ENCODE measurements around the gene GALNT10.

Gene GALNT10

GRCh38 chr5:154157483-154158378 is 32.8 kb upstream of the GALNT10 start:
- TF ChIP-seq NFRKB (IDR thresholded peaks at IDR 0.05), result no peak
- TF ChIP-seq SUZ12 (IDR thresholded peaks at IDR 0.05), result no peak
- no peak for TF ChIP-seq TARDBP (IDR thresholded peaks at IDR 0.05)
- no peak for TF ChIP-seq ELF4 (IDR thresholded peaks at IDR 0.05)
- no peak for TF ChIP-seq HDGF (IDR thresholded peaks at IDR 0.05; ENCODE audit: borderline replicate concordance)
- no peak for TF ChIP-seq ARNT (IDR thresholded peaks at IDR 0.05)
- no peak for TF ChIP-seq L3MBTL2 (conservative IDR thresholded peaks at IDR 0.05)
- TF ChIP-seq CTBP1 (IDR thresholded peaks at IDR 0.05; ENCODE audit: borderline replicate concordance), result no peak
- no peak for TF ChIP-seq BHLHE40 (IDR thresholded peaks at IDR 0.05; ENCODE audit: borderline replicate concordance)
- no peak for TF ChIP-seq LEF1 (IDR thresholded peaks at IDR 0.05; ENCODE audit: borderline replicate concordance)
- TF ChIP-seq FOXK2 (IDR thresholded peaks at IDR 0.05), result no peak
- TF ChIP-seq FOXM1 (IDR thresholded peaks at IDR 0.05; ENCODE audit: borderline replicate concordance), result no peak
- no peak for TF ChIP-seq ZNF384 (IDR thresholded peaks at IDR 0.05)
- TF ChIP-seq PKNOX1 (IDR thresholded peaks at IDR 0.05), result no peak
- no peak for TF ChIP-seq FOXA1 (IDR thresholded peaks at IDR 0.05)
- TF ChIP-seq SP1 (IDR thresholded peaks at IDR 0.05), result no peak
- ChIA-PET POLR2A (no interaction called here), CTCF (interaction anchor here (0.5 to 2.5 kb wide), 17 partner anchors 9 to 1761 kb away, joined by 3 to 9 read pairs (median 3); partner anchors contain the start of genes FAM114A2, GALNT10 and MFAP3)
- no peak for DNase-seq (ENCODE audit: extremely low spot score)

- ChIA-PET POLR2A (no interaction called here), CTCF (interaction anchor here (1.1 to 2.5 kb wide), 3 partner anchors 19 to 86 kb away, joined by 3 to 9 read pairs (median 8); partner anchors contain the start of gene GALNT10)
- no peak for TF ChIP-seq FOXM1 (IDR thresholded peaks at IDR 0.05; ENCODE audit: borderline replicate concordance)
- no peak for DNase-seq (ENCODE audit: extremely low spot score)
Measured at GRCh38 chr5:154158379-154158737, 32.2 kb upstream of the GALNT10 start.

- TF ChIP-seq TARDBP (IDR thresholded peaks at IDR 0.05), result no peak
- no peak for TF ChIP-seq ELF4 (IDR thresholded peaks at IDR 0.05)
- TF ChIP-seq HDGF (IDR thresholded peaks at IDR 0.05; ENCODE audit: borderline replicate concordance), result no peak
- TF ChIP-seq CTBP1 (IDR thresholded peaks at IDR 0.05; ENCODE audit: borderline replicate concordance), result no peak
- no peak for TF ChIP-seq NFRKB (IDR thresholded peaks at IDR 0.05)
- TF ChIP-seq LEF1 (IDR thresholded peaks at IDR 0.05; ENCODE audit: borderline replicate concordance), result no peak
- no peak for TF ChIP-seq PKNOX1 (IDR thresholded peaks at IDR 0.05)
- TF ChIP-seq ZNF384 (IDR thresholded peaks at IDR 0.05), result no peak
- TF ChIP-seq FOXM1 (IDR thresholded peaks at IDR 0.05; ENCODE audit: borderline replicate concordance), result no peak
- TF ChIP-seq L3MBTL2 (conservative IDR thresholded peaks at IDR 0.05), result no peak
- no peak for TF ChIP-seq SP1 (IDR thresholded peaks at IDR 0.05)
- TF ChIP-seq FOXK2 (IDR thresholded peaks at IDR 0.05), result no peak
- no peak for TF ChIP-seq ARNT (IDR thresholded peaks at IDR 0.05)
- TF ChIP-seq FOXA1 (IDR thresholded peaks at IDR 0.05), result no peak
- POLR2A ChIA-PET, result no interaction called here
- CTCF ChIA-PET, result interaction anchor here (0.6 to 1.9 kb wide), 3 partner anchors 31 to 290 kb away, joined by 3 to 8 read pairs (median 6); partner anchors contain the start of gene GALNT10
- DNase-seq (ENCODE audit: extremely low spot score), result no peak
Measured at GRCh38 chr5:154159343-154159742, 31.2 kb upstream of the GALNT10 start.

GRCh38 chr5:154162539-154163151 is 27.9 kb upstream of the GALNT10 start:
- no peak for DNase-seq (ENCODE audit: extremely low spot score)
- ChIA-PET CTCF (interaction anchor here (1.4 kb wide), 1 partner anchor 11 kb away, joined by 4 read pairs; no protein-coding TSS in a partner anchor), POLR2A (no interaction called here)
- TF ChIP-seq BHLHE40 (IDR thresholded peaks at IDR 0.05; ENCODE audit: borderline replicate concordance), result no peak
- TF ChIP-seq PKNOX1 (IDR thresholded peaks at IDR 0.05), result peak; percentile 73

GRCh38 chr5:154163327-154164248 is 26.9 kb upstream of the GALNT10 start:
- CTCF ChIA-PET, result interaction anchor here (0.7 to 1.5 kb wide), 4 partner anchors 10 to 91 kb away, joined by 3 to 6 read pairs (median 4); no protein-coding TSS in a partner anchor
- POLR2A ChIA-PET, result no interaction called here
- no peak for DNase-seq (ENCODE audit: extremely low spot score)
- TF ChIP-seq CTBP1 (IDR thresholded peaks at IDR 0.05; ENCODE audit: borderline replicate concordance), result no peak
- TF ChIP-seq BHLHE40 (IDR thresholded peaks at IDR 0.05; ENCODE audit: borderline replicate concordance), result no peak
- no peak for TF ChIP-seq SP1 (IDR thresholded peaks at IDR 0.05)
- no peak for TF ChIP-seq LEF1 (IDR thresholded peaks at IDR 0.05; ENCODE audit: borderline replicate concordance)
- no peak for TF ChIP-seq NFRKB (IDR thresholded peaks at IDR 0.05)
- no peak for TF ChIP-seq SUZ12 (IDR thresholded peaks at IDR 0.05)
- TF ChIP-seq ARNT (IDR thresholded peaks at IDR 0.05), result no peak
- no peak for TF ChIP-seq FOXA1 (IDR thresholded peaks at IDR 0.05)
- no peak for TF ChIP-seq FOXM1 (IDR thresholded peaks at IDR 0.05; ENCODE audit: borderline replicate concordance)
- TF ChIP-seq ELF4 (IDR thresholded peaks at IDR 0.05), result no peak
- TF ChIP-seq PKNOX1 (IDR thresholded peaks at IDR 0.05), result no peak
- TF ChIP-seq FOXK2 (IDR thresholded peaks at IDR 0.05), result no peak
